CD4-positive, alpha-beta T cell treated with Interleukin-4 for 4 hours (primary cell): ENCODE results near the gene ESPNL.

ENCODE experiments used
- DNase-seq: peaks from one replicate; pipeline ENCODE4 v3.0.0-alpha.2; 2020

The ESPNL gene

GRCh38 chr2:238129166-238130010 is 29.2 kb downstream of the ESPNL start:
- DNase-seq = no peak

DNA sequence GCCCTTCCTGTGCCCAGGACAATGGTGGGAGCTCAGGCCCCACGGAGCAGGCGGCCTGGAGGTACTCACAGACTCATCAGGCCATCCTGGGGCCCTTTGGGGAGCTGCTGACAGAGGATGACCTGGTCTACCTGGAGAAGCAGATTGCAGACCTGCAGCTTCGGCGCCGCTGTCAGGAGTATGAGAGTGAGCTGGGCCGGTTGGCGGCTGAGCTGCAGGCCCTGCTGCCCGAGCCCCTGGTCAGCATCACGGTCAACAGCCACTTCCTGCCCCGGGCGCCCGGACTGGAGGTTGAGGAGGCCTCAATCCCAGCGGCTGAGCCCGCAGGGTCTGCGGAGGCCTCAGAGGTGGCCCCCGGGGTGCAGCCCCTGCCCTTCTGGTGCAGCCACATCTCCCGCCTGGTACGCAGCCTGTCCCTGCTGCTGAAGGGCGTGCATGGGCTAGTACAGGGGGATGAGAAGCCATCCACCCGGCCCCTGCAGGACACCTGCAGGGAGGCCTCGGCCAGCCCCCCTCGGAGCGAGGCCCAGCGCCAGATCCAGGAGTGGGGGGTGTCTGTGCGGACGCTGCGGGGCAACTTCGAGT is 30.1 kb downstream of the ESPNL start:
- no peak for DNase-seq

GRCh38 chr2:238130696-238131628 is 30.8 kb downstream of the ESPNL start:
- DNase-seq = no peak

DNA sequence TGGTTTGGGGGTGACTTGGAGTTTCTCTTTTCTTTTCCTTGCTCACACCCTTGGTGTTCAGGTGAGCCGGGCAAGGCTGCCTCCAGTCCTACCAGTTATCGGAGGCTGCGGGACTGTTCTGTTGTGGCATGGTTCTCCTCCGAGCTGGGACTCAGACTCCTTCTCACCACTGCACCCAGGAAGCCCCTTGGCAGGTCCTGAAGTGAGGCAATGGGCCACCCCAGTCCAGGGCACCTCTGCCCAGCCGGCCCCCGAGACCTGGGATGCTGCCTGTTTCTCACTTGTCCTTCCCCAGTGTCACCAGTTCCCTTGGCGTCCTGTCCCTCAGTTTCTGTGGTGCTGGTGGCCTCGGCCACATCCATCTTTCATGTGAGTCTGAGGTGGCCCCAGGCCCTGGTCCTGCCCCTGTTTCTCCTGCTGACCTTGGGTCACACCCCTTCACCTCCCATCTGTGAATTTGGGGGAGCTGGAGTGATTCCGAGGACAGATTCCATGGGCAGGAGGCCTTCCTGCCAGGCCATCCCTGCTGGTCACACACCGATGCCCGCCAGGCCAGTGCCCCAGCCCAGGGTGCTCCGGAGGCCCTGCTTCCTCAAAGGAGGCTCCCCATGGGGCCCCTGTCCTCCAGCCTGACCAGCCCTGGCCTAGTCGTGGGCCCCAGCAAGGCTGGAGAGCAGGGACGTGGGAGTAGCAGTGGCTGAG is 31.8 kb downstream of the ESPNL start:
- DNase-seq = no peak

DNA sequence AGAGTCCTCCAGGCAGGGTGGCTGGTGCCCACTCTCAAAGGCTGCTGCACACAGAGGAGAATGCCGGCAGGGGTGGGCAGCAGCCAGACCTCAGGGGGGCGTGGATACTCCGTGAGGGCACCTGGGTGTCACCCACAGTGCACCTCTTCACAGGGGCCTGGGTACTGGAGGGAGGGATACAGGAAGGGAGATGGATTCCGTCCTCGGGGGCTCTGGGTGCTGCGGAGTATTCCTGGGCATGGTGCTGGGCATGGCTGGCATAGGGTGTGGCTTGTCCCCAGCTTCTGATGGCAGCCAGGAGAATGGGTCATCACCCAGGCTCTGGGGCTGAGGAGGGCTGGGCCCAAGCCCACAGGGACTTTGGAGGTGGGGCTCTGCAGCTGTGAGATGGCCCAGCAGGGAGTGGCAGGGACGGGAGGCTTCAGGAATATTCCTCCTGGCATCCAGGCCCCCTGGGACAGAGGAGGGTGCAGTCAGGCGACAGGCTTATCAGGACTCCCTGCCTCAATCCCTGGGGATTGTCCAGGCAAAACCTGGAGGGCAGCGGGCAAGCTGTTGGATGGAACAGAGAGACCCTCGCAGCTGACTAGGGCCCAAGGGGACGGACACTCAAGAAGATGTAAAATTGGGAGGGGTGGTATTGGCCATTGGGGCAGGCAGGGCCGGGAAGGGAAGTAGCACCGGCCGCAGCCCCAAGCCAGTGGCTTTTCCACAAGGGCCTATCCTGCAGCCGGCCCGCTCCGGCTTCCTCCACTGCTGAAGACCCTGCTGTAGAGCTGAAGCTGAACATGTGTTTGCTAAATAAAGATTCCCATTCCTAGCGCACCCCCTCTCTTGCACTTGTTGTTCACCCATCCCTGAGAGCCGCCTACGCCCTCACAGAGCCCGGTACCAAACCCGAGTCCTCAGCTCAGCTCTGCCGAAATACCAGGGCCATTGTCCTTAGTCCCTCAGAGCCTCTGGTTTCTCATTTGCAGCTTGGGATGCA is 32.6 kb downstream of the ESPNL start:
- no peak for DNase-seq

GRCh38 chr2:238133499-238134392 is 33.6 kb downstream of the ESPNL start:
- no peak for DNase-seq

DNA sequence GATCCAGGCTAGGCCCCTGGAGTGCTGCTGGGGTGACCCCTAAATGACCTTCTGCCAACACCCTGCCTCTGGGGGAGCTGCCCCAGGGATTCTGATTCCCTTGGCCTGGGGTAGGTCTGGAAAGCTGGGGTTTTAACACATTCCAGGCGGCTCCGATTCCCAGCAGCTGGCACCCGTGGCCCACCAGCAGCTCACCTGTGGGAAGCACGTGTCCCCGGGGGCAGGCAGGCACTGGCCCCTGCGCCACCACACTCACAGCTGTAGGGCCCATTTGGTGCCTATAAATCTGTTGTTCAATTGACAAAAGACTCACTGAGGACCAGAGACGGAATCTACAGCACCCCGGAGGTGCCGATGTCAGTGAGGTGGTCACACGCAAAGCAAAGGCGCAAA is 34.2 kb downstream of the ESPNL start:
- DNase-seq = no peak

GRCh38 chr2:238135601-238136150 is 35.5 kb downstream of the ESPNL start:
- DNase-seq = no peak

- no peak for DNase-seq
Observed at GRCh38 chr2:238136820-238137537, 36.8 kb downstream of the ESPNL start.

DNA sequence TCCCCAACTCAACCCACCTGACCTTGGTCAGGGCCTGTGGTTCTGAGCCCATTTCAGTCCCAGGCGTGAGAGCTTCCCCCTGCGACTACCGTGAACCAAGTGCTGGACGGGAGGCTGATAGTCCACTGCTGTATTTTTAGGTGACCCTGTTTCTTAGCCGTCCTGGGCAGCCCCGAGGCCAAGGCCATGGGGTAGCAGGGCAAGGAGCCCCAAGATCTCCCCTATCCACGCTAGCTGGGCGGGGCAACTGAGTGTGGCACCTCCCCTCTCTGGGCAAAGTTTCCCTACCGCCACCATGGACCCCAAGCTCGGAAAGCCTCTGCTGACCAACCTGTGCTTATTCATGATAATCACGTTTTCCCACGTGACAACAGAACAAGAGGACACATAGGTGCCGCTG is 37.7 kb downstream of the ESPNL start:
- no peak for DNase-seq

DNA sequence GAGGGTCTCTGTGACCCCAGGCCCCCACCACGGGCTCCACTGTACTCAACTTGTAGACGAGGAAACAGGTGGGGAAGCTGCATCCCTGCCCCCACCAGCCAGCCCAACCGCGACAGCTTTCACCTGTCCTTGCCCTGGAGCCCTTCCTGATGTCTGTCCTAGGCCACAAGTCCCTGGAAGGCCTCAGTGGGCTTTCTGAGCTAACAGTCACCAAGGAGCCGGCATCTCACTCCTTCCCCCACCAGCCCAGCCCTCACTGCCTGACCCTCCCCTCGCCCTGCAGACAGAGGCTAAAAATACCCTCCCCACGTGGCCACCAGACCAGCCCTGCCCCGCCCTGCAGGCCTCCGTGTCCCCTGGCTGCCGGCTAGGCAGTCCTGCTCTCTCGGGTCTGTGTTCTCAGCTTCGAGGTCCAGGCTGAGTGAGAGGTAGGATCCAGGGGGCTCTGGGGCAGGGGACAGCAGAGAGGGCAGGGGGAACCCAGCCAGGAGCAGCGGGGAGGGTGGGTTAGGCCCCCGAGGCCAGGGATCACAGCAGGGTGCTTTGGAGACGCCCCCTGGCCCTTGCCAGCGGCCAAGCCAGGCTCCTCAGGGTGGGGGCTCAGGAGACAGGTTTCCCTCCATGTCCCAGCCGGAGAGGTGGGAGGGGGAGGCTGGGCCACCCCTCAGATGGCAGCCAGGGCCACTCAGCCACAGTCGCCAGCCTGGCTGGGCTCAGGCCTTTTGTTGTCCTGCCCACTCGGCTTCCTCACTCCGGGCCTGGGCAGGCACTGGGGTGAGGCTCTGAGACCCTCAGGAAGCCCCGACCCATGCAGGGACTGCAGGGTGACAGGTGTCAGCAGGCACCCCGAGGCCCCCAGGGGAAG is 38.4 kb downstream of the ESPNL start, which contains the start of gene KLHL30:
TSS of gene KLHL30 (plus strand) at position 338 of the 865 bp plus-strand sequence. CDS start 2,087 bp downstream, outside the sequence.
- DNase-seq = no peak

GRCh38 chr2:238139196-238140039 is 39.3 kb downstream of the ESPNL start:
- no peak for DNase-seq

- DNase-seq = no peak
Observed at GRCh38 chr2:238140040-238140439, 39.9 kb downstream of the ESPNL start.

DNA sequence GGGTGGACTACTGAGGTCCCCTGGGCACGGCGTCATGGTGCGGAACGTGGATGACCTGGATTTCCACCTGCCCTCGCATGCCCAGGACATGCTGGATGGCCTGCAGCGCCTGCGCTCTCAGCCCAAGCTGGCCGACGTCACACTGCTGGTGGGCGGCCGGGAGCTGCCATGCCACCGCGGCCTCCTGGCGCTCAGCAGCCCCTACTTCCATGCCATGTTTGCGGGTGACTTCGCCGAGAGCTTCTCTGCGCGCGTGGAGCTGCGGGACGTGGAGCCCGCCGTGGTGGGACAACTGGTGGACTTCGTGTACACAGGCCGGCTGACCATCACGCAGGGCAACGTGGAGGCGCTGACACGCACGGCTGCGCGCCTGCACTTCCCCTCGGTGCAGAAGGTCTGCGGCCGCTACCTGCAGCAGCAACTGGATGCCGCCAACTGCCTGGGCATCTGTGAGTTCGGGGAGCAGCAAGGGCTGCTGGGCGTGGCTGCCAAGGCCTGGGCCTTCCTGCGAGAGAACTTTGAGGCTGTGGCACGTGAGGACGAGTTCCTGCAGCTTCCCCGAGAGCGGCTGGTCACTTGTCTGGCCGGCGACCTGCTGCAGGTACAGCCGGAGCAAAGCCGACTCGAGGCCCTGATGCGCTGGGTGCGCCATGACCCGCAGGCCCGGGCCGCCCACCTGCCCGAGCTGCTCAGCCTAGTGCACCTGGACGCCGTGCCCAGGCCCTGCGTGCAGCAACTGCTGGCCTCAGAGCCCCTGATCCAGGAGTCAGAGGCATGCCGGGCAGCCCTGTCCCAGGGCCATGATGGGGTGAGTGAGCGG is 40.8 kb downstream of the ESPNL start:
- DNase-seq = no peak

GRCh38 chr2:238141541-238142318 is 41.6 kb downstream of the ESPNL start:
- DNase-seq = no peak
